RKO (cell line): ENCODE data around the gene OR14A2.
"Not testable (repeated sequence)": the region's sequence is repeated elsewhere in the genome, so short reads cannot be mapped to it uniquely, and the experiment has no call there.

ENCODE experiments used
- DNase-seq: peaks from one replicate; pipeline ENCODE4 v3.0.0-alpha.2; 2016; ENCODE audit warnings: low spot score

Gene OR14A2

GRCh38 chr1:247748041-247748440 lies at the start of gene OR14A2:
TSS of gene OR14A2 (minus strand) at chr1:247748141.
- no peak for DNase-seq

GRCh38 chr1:247797518-247797917 lies 49.6 kb upstream of the OR14A2 start:
- no peak for DNase-seq

- no peak for DNase-seq
Measured at GRCh38 chr1:247769603-247770002, 21.7 kb upstream of the OR14A2 start.

- no peak for DNase-seq
Measured at GRCh38 chr1:247760456-247760855, 12.5 kb upstream of the OR14A2 start, which contains the start of gene OR1C1. TSS of gene OR1C1 (minus strand) at chr1:247760556. CDS start at chr1:247758406, 2,150 bp downstream.

GRCh38 chr1:247754311-247754710 lies 6.4 kb upstream of the OR14A2 start:
- DNase-seq: not testable (repeated sequence)

- no peak for DNase-seq
Measured at GRCh38 chr1:247749870-247750269, 1.9 kb upstream of the OR14A2 start.

GRCh38 chr1:247747616-247748015 lies 325 bp downstream of the OR14A2 start:
- no peak for DNase-seq

GRCh38 chr1:247746391-247746935 lies 1.5 kb downstream of the OR14A2 start:
- DNase-seq: no peak

- peak; percentile 34 for DNase-seq
Measured at GRCh38 chr1:247742215-247742760, 5.7 kb downstream of the OR14A2 start.

- no peak for DNase-seq
Measured at GRCh38 chr1:247741756-247742155, 6.2 kb downstream of the OR14A2 start.

GRCh38 chr1:247740721-247741120 lies 7.2 kb downstream of the OR14A2 start:
- DNase-seq: no peak

- no peak for DNase-seq
Measured at GRCh38 chr1:247738315-247738714, 9.6 kb downstream of the OR14A2 start, which contains the start of gene OR14K1. TSS of gene OR14K1 (plus strand) at chr1:247738615. CDS start at chr1:247738615, 0 bp downstream.

- no peak for DNase-seq
Measured at GRCh38 chr1:247721222-247721621, 26.7 kb downstream of the OR14A2 start.

GRCh38 chr1:247716546-247716945 lies 31.4 kb downstream of the OR14A2 start, which contains the start of gene OR6F1:
TSS of gene OR6F1 (minus strand) at chr1:247716646. CDS start at chr1:247712755, 3,891 bp downstream.
- no peak for DNase-seq

GRCh38 chr1:247713753-247714152 lies 34.2 kb downstream of the OR14A2 start:
- DNase-seq: no peak

- DNase-seq: not testable (repeated sequence)
Measured at GRCh38 chr1:247710681-247711080, 37.3 kb downstream of the OR14A2 start.

- no peak for DNase-seq
Measured at GRCh38 chr1:247701338-247701737, 46.6 kb downstream of the OR14A2 start.

- DNase-seq: peak; percentile 75
Measured at GRCh38 chr1:247681288-247681897, 66.5 kb downstream of the OR14A2 start.

GRCh38 chr1:247680171-247680570 lies 67.8 kb downstream of the OR14A2 start:
- DNase-seq: no peak

- DNase-seq: no peak
Measured at GRCh38 chr1:247679639-247680038, 68.3 kb downstream of the OR14A2 start, which contains the start of gene OR13G1. TSS of gene OR13G1 (minus strand) at chr1:247679739. CDS start at chr1:247673041, 6,698 bp downstream.
